ENCODE data around the gene PRKCE.
A peak's percentile ranks its signal among the peaks of the same experiment; 100 is the strongest.

Gene PRKCE

DNA sequence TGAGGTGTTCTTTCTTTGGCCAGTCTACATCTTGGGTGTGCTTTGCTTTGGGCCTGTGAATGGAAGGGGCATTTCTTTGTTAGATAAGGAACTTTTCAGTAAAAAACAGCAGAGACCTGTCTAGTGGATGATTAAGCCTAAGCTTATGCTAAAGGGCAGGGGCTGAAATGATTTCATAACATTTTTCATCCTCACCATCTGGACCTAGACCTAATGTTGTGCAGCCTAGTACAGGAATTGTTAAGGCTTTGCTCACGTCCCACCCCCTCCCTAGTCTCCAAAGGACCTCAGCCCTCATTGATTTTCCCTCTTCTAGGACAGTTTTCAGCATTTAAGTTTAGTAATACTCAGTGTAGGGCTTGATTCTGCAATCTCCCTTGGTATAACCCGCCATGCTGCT is 111.8 kb downstream of the PRKCE start:
- no peak for DNase-seq

DNA sequence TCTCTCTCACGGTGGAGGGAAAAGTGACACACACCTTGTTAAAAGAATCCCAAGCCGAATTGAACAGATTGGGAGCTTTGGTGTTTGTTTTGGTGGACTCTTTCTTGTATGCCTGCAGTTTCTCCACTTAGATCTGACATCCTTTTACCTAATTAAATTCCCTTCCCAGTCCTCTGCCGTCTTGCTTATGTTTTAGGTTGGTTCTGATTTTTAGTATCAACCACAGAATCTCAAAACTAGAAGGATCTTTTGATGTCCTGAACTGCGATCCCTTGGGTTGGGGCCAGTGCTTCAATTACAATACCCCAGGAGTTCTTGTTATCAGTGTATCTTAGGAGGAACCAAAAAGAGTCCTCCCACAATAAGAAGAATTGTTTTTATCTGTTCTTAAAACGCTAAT is 112.3 kb downstream of the PRKCE start:
- DNase-seq = no peak

DNA sequence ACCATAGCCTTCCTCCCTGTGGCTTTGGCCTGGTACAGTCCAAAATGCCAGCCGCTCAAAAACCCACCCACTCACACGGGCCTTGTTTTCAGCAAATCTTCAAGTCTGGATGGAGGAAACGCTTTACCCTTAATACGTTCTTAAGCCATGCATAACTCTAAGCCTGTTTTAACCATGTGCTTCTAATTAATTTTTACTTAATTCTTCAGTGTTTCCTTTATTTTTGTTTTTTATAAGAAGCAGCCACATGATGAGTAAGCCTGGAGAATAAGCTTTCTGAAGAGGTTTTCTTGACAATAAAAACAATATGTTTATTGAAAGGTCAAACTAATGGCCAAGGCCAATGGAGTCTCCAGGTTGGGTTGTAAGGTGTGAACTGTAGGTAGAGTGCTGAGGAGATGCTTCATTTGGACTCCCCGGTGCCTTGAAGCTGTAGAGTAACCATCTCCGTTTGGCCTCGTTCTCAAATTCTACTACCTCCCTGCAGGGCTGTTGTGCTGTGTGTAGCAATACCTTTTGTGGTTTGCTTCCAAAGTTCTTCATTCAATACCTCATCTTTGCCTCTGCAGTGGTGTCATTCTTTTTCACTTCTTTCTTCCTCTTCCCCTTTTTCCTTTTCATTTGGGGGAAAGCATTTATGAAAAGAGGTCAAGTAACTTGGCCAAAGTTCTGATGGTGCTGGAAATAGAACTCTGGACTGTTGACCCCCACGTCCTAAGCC is 113.7 kb downstream of the PRKCE start:
- DNase-seq = no peak

DNA sequence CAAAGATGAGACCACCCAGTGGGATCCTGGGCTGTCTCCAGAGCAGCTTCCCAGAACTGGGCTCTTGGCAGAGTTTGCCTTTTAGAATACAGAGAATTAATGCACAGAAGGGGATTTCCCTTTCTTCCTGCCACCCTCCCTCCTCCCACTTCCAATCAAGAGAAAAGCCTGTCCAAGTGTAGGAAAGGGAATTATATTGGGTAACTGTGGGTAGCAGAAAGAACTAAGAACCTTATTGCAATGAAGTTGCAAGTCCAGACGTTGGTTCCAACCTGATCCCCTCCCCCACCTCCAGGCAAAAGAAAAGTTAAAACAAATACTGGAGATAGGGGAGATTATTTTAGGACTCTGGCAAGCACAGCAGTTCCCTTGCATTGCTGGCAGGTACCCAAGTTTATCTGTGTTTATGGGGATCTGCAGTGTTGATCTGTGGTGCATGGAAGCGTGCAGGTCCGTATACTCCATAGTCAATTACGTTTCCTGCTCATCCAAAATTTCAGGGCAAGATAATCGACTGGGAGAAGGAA is 114.3 kb downstream of the PRKCE start:
- DNase-seq = no peak

DNA sequence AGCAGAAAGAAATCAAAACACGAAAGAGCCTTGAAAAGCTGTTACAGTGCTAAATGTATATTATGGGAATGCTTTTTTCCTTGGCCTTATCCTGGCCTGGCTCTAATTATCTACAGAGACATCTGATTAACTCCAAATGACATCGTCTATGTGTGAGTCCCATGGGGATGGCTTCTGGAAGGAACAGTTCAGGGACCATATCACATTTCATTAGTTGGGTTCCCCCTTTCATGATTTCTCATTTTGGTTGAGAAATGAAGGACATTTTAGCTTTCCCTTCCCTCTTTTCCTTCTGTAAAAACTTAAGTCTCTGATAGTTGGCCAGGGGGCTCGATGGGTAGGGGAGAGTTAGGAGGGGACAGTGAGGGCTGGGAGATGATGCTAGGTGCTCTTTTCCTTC is 116.7 kb downstream of the PRKCE start:
- no peak for DNase-seq

DNA sequence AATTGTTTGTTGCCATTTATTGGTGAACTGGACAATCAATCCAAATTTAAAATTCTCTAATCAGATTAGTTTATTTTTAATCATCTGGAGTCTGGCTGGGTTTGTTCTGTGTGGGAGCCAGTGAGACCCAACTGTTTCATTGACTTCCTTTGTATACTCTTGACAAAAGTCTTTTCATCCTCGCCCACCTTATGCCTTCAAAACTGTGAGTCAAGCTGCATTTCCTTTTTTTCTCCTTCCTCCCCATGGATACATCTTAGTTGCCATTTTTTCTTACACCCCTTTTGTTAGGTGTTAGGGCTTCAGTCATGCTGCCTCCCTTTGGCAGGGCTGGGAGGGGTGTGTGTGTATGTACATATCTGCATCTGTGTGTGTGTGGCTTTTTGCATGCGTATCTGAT is 117.6 kb downstream of the PRKCE start:
- DNase-seq = no peak

DNA sequence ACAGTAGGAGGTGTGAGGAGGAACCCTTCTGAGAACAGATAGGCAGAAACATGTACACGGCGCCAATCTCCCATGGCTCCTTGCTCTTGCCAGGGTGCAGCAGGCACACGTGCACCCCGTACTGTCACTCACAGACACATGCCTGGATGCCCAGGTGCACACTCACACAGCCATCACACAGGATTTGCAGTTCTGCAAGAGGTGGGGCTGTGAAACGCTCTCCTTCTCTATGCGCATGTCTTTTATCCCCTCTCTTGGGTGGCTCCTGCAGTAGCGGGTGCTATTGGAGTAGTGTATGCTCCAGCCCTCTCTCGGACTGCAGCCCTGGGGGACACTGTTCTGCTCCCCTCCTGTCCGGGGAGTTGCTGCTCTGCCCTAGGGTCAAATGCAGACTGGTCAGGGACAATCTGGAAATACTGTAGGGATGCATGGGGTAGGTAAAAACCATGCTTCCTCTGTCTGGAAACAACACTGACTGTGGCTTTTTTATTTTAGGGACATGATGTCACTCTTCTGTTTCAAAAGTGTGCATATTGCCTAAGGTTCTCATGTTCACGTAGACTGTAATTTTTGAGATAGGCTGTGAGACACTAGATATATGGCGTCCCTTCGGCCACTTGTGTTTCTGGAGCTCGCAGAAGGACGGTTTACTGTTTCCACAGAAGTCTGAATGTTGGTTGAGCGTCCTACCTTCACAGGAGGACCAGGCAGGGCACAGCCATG is 118.5 kb downstream of the PRKCE start:
- DNase-seq = no peak

DNA sequence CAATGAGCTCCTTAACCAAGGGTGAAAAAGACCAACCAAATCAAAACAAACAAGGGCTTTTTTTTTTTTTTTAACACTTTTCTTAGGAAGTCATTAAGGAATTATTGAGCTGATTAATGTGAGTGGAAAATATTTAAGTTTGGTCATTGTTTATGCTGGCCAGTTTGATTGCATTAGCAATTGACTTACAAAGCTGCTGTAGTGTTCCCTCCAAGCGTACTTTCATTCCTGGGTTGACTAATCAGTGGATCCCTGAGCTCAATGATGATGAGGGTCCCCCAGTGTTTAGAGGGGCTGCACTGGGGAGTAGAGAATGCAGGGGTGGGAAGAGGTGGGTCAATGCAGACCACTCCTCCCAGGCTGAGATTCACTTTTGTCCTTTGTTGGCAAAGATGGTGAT is 119.3 kb downstream of the PRKCE start:
- DNase-seq = no peak

DNA sequence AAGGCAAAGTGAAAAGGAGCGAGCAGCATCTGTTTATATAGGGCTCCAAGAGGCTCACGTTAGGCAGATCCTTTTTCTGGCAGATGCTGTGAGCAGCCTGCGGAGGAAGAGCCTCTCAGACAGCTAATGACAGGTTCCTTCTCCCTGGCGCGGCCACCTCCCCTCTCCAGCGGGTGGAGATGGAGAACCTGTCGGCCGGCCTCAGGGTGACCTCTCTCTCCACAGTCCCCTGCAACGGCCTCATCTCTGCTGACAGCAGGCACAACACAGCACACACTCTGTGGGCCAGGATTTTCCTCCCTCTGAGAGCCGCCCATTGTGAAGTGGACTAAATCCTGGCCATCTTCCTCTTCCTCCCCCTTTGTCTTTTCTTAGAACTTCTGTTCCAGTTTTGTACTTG is 119.8 kb downstream of the PRKCE start:
- no peak for DNase-seq

DNA sequence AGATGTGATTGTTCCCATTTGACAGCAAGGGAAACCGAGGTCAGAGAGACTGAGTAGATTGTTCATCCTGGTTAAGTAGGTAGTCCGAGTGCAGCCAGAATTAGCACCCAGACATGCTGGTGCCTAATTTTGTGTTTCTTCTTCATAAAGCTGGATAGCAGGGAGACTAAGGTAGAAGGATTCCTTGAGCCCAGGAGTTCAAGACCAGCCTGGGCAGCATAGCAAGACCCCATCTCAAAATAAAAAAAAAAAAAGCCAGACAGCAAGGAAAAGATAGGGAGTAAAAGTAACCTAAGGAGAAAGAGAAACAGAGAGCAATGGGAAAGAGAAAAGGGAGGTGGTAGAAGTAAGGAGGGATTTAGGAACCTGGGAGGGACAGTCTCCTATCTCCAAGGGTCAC is 120.6 kb downstream of the PRKCE start:
- no peak for DNase-seq

DNA sequence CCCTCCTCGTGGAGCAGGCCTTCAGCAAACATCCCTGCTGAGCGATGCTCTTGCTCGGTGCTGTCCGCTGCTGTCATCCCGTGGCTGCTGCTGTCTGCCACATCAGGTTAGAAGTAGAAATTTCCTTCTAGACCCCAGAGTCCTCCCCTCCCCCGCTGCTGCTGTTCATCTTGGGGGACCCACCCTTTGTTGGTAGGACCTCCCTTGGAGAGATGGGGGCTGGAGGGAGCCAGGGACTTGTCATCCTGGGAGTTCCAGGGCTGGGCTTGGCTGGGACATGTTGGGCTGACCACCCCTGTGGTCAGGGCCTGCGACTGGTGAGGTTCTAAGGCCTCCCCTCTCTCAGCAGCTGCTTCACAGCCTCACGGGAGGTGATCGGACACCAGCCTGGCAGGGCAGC is 122.4 kb downstream of the PRKCE start:
- DNase-seq = no peak

DNA sequence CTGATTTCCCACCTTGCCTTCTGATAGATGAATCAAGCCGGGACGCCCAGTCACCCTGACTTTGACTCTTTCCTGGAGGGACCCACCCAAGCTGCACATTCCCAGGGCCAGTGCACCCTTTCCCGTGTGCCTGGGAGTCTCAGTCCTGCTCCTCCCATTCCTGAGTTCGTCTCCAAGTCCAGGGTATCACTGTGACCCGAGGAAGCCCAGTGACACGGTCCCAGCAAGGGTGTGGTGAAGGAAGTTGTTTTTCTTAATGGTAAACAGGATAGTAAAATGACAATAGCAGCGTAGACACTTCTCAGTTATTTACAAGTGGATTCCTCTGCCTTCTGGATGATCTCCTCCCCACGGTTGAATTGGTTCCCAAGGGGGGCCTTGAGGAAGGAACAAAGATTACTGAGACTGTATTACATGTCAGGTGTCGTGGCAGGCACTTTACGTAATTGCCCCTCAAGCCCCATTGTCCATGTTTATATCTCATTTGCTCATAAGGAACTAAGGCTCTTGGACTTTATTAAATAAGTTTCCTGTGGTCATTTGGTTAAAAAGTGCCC is 123.3 kb downstream of the PRKCE start:
- no peak for DNase-seq

DNA sequence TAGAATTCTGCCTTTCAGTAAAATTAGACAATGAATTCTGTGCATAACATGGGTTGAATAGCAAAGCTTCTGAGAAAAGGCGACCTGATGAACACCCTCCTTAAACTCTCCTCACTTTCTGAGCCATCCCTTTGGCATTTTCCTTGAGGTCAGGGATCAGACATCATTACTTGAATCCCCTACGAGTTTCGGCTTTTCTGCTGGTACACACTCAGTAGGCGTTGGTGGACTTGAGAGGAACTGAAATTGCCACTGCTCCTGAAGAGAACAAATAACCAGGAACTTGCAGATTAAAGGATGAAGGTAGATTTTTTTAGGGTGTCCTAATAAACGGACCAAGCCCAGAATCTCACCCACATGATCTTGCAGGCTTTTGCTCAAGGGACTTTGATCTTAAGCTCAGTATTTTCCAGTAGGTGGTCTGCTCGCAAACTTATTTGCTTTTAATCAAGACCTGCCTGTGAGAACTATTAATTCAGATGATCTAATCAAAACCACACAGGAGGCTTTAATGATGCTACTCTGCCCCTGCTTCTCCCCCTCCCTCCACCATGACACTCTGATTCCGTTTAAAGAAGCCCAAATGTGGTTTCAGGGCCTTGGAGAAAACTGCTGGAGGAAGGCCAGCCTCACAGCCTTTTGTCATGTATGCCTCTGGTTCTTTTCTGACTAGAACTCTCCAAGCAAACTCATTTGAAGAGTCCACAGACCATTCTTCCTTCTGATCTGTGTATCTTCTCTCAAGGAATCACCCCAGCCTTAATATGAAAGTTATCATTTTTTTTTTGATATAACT is 124.9 kb downstream of the PRKCE start:
- no peak for DNase-seq

DNA sequence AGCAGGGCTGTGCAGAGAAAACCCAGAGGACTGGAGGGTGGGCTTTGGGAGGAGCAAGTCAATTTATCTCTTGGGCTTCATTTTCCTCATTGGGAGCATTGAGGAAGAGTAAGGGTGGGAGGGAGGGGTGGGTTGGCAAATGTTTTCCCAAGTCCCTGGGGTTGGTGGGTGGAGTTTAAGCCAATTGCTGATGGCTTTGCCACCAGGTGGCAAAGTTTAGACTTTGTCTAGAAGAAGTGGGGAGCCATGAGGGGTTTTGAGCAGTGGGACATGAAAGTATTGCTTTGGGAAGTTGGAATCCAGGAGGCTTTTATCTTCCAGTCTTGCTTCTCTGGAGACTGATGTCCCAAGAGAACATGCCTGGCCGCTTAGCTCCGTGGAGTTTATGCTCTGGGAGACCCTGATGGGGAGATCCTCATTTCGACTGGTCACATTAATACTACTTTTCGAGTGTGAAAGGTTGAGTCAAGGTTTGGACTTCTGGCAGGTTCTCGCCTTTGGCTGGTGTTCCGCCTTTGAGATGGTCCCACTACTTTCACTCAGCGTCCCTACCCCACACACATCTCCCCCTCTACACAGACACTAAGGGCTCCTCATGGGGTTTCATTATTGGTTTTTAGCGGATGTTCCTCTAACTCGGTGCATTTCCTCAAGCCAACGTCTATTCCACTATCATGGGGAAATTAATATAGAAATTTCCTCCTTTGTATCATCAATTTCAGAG is 126.7 kb downstream of the PRKCE start:
- no peak for DNase-seq

DNA sequence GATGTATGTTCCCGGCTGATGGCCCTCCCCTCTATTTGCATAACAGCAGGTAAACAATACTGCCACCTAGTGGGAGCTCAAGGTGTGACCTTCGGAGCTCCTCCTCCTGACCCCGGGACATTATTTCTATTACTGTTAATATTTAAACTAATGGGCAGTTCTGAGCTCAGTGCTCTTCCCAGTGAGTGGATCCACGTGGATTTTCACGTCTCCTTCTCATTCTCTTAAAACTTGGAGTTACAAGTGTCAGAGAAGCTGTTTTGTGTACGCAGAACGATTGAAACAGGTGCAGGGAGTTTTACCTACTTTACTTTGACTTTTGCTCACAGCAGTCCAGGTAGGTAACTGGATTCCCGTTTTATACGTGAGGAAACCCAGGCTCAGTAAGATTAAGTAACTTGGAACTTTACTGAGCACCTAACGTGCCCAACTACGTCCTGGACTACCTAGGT is 127.3 kb downstream of the PRKCE start:
- peak; percentile 68 to 74 for DNase-seq

DNA sequence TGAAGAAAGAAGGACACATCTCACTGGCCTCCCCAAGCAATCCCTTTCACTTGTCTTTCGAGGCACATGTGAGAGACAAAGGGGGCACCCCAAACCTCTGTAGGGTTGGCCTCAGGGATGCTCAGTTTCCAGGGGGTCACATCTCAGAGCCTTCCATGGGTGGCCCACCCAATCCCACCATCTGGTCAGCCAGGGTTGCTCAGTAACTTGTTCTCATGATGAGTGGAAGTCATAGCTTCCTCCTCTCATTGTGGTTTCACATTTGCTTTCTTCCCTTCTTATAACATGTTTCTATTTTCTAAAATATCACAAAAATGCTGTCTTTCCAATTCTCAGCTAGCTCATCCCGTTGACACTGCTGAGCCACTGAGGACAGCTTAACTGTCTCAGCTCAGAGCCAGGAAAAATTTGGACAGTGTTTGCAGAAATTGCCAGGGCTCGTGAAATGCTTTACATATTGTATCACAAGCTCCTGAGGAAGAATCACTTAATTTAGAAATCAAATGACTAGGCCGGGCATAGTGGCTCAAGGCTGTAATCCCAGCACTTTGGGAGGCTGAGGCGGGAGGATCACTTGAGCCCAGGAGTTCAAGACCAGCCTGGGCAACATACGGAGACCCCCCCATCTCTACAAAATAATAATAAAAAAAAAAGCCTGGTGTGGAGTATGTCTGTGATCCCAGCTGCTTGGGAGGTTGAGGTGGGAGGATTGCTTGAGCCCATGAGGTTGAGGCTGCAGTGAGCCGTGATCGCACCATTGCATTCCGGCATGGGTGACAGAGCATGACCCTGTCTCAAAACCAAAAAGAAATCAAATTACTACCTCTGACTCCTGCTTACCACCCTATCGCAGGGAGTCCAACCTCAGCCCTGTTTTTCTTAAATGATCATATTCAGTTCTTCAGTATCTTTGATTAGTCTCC is 129.3 kb downstream of the PRKCE start:
- no peak for DNase-seq

DNA sequence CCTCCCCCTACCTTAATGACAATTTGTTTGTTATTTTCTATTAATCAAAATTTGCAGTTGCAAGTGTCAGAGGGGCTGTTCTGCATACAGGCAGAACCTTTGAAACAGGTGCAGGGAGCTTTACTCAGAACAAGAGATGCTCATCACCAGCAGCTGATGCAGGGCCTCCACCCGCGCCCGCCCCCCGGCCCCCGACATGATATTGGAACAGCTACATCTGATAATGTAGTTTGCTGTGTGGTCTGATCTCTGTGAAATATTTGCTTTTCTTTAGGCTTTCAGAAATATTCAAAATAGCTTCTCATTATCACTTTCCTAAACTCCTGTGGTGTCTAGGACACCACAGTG is 130.0 kb downstream of the PRKCE start:
- no peak for DNase-seq

DNA sequence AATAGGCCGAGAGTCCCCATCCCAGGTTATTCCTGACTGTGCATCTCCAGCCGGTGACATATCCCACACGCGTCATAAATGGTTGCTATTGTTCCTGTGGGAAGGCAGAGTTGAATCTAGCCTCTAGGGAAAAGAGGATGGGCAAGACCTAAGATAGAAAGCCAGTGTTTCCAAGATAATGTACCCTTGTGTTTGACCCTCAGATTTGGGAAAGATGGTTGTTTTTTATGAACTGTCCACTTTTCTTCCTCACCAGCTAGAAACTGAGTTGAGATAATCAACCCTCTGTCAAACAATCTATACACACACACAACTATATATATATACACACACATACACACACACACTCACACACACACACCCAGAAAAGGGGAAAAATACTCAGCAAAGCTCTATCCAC is 131.0 kb downstream of the PRKCE start:
- no peak for DNase-seq

DNA sequence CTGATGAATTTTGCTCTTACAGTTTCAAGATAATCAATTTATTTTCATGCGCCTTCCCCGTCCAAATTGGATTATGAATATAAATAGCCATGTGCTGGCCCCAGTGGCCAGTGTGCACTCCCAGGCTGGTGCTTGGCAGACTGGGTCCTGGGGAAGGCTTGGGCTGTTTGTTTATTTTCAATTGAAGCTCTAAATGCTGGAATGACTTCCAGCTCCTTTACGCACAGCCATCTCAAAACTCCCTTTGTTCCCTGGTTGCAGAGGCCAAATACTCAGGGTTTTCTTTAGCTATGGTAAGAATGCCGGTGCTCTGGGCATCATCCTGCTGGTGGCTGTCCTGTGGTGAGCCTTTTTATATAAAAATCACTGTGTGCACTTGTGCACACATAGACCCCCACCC is 131.5 kb downstream of the PRKCE start:
- DNase-seq = no peak

DNA sequence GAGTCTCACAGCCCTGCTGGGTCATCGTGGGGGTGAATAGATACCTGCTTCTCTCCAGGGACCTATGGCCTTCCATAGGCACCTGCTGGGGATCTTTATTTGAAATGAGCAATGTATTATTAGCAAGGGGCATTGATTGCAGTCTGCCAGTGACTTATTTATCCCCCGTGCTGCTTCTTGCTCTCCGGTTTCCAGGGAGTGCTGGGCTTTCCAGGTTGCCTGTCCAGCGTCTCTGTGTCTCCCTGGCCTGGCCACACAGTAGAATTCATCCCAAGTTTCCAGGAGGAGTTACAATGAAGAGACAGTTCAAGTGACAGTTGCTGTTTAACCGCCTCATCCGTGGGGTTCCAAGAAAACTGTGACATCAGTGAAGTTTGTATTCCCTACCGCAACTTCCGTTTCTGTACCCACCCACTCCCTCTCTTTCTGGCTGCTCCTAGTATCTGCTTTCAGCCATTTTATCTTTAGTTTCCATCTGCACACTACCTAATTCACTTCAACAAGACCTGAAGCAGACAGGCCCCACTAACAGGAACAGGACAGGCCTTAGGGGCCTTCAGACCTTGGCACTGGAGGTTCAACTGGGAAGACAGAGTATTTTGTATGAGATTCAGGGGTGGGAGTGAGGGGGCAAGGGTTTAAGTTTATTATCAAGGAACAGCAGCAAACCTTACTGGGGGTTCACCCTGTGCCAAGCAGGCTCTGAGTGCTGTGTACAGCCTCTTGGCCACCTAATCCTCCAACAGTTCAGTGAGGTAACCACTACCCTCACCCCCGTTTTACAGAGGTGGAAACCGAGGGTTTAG is 134.8 kb downstream of the PRKCE start:
- no peak for DNase-seq
